ENCODE results near the gene S100A14. TPM values are rescaled to one million over a fixed set of nuclear protein-coding genes. Genes with fewer than 3 reads are reported as not detected.

S100A14 gene
- total RNA-seq, 1 experiment from 2014 or later, result 2.1 TPM

DNA sequence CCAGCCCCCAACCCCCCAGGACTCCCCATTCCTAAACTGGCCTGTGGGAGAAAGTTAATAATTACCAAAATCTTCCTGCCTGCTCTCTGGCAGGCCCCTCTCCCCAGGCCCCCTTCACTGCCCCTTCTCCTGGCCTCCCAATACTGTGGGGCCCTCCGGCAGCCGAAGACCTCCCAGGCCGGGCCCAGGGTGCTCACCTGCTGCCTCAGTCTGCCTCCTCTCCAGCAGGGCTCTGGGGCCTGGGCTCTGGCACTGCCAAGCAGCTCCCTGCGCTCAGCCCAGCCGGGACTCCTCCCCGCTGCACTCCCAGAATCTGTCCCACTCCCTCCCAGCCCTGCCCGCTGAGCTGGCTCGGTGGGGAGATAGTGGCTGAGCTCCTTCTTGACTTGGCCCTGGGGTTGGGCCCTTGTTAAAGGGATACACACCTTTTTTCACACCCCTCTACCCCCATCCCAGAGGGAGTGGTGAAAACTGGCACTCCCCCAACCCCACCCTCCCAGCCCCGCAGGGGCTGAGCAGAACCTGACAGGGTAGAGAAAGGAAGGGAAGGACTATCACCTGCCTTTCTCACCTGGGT is 3.3 kb downstream of the S100A14 start, which contains the start of gene S100A16:
S100A16 (minus strand) TSS at position 383 of the 577 bp plus-strand sequence. CDS start 4,986 bp downstream, outside the sequence.
- Mint-ChIP-seq H3K9me3 (no peaks in the 10 kb centered on the region), H3K27ac (no peak within 1 kb of the TSS), H3K4me1 (peaks cover 62% of the 10 kb centered on the region), H3K4me3 (peak within 1 kb of the TSS; percentile 58), H3K27me3 (ENCODE audit: low read depth) (no peaks in the 10 kb centered on the region; the same call in 1 of the 2 replicates), H3K36me3 (no peaks in the 10 kb centered on the region)
- ChIA-PET CTCF (interaction anchor here (0.5 to 14.4 kb wide), 19 partner anchors 10 to 301 kb away, joined by 3 to 230 read pairs (median 7); partner anchors contain the start of genes CHTOP, S100A1, S100A13 and S100A6), POLR2A (interaction anchor here (0.8 to 1.7 kb wide), 5 partner anchors 14 to 21 kb away, joined by 3 to 8 read pairs (median 5); partner anchors contain the start of genes CHTOP and S100A13)
- ATAC-seq, result peak; percentile 58
- TF ChIP-seq FOXK1 (CRISPR knock-in tag; IDR thresholded peaks at IDR 0.05) (0 out of 2 replicates have a peak, but pooled peaks have one; percentile 25), ZBTB21 (CRISPR knock-in tag; IDR thresholded peaks at IDR 0.05; ENCODE audit: borderline replicate concordance) (0 out of 2 replicates have a peak, but pooled peaks have one; percentile 43), SMAD3 (CRISPR knock-in tag; IDR thresholded peaks at IDR 0.05; ENCODE audit: borderline replicate concordance) (no peak), ESRRA (CRISPR knock-in tag; IDR thresholded peaks at IDR 0.05; ENCODE audit: borderline replicate concordance) (no peak), ZNF263 (CRISPR knock-in tag; IDR thresholded peaks at IDR 0.05; ENCODE audit: low read depth) (peak; percentile 68; the same call in 1 of the 2 replicates)
- peak; percentile 54 for DNase-seq (ENCODE audit: low spot score)

DNA sequence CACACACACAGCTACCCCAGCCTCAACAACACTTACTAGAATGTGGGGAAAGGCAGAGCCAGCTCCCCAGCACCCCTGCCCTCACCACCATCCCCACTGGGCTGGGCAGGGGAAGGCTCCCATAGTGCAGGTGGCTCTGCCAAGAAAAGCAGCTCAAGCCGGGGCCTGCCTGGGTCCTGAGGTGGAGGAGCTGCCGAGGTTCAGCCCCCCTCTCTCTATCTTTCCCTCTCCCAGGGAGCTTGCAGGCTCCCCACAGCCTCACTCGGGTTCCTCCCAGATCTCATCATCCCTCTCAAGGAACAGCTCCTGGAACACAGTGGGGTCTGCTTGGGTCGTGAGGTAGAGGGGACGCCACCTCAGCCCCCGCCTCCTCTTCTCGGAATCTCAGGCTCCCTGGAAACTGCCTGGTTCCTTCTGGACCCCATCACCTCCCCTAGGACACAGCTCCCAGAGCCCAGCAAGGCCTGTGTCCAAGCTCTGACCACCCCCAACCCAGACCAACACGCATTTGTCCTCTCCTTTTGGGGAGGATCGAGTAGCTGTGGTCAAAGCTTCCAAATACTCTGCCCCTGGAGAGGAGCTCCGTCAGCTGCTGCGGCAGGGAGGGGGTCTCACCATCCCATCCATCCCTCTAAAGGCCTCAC is 3.9 kb downstream of the S100A14 start:
- DNase-seq (ENCODE audit: low spot score), result no peak
- Mint-ChIP-seq H3K4me3 (peak overlapping the region; percentile 58), H3K27ac (no peak overlapping the region), H3K4me1 (peaks cover 63% of the 10 kb centered on the region), H3K27me3 (ENCODE audit: low read depth) (no peaks in the 10 kb centered on the region; the same call in 1 of the 2 replicates), H3K9me3 (no peaks in the 10 kb centered on the region), H3K36me3 (no peaks in the 10 kb centered on the region)
- no peak for ATAC-seq
- CTCF ChIA-PET, result interaction anchor here (0.5 to 14.4 kb wide), 20 partner anchors 11 to 302 kb away, joined by 3 to 230 read pairs (median 6); partner anchors contain the start of genes CHTOP, S100A1, S100A13 and S100A6
- POLR2A ChIA-PET, result interaction anchor here (0.5 to 1.7 kb wide), 7 partner anchors 14 to 41 kb away, joined by 3 to 8 read pairs (median 4); partner anchors contain the start of genes CHTOP and S100A13
- TF ChIP-seq FOXJ3 (CRISPR knock-in tag; IDR thresholded peaks at IDR 0.05; ENCODE audit: borderline replicate concordance) (no peak), NFE2L1 (CRISPR knock-in tag; IDR thresholded peaks at IDR 0.05) (no peak), NR1H2 (CRISPR knock-in tag; IDR thresholded peaks at IDR 0.05) (no peak), ZNF138 (CRISPR knock-in tag; conservative IDR thresholded peaks at IDR 0.05) (no peak), GABPB1 (CRISPR knock-in tag; IDR thresholded peaks at IDR 0.05) (no peak), ZNF263 (CRISPR knock-in tag; IDR thresholded peaks at IDR 0.05; ENCODE audit: low read depth) (no peak), CBFB (CRISPR knock-in tag; IDR thresholded peaks at IDR 0.05; ENCODE audit: low read depth) (no peak), ETV6 (CRISPR knock-in tag; IDR thresholded peaks at IDR 0.05) (no peak), NR3C1 (CRISPR knock-in tag; conservative IDR thresholded peaks at IDR 0.05; ENCODE audit: low read depth) (no peak), FOXK1 (CRISPR knock-in tag; IDR thresholded peaks at IDR 0.05) (no peak), TP53 (CRISPR knock-in tag; IDR thresholded peaks at IDR 0.05) (no peak), ZNF317 (CRISPR knock-in tag; IDR thresholded peaks at IDR 0.05; ENCODE audit: borderline replicate concordance, low read depth) (no peak)
- TF ChIP-seq, protein P1, sequence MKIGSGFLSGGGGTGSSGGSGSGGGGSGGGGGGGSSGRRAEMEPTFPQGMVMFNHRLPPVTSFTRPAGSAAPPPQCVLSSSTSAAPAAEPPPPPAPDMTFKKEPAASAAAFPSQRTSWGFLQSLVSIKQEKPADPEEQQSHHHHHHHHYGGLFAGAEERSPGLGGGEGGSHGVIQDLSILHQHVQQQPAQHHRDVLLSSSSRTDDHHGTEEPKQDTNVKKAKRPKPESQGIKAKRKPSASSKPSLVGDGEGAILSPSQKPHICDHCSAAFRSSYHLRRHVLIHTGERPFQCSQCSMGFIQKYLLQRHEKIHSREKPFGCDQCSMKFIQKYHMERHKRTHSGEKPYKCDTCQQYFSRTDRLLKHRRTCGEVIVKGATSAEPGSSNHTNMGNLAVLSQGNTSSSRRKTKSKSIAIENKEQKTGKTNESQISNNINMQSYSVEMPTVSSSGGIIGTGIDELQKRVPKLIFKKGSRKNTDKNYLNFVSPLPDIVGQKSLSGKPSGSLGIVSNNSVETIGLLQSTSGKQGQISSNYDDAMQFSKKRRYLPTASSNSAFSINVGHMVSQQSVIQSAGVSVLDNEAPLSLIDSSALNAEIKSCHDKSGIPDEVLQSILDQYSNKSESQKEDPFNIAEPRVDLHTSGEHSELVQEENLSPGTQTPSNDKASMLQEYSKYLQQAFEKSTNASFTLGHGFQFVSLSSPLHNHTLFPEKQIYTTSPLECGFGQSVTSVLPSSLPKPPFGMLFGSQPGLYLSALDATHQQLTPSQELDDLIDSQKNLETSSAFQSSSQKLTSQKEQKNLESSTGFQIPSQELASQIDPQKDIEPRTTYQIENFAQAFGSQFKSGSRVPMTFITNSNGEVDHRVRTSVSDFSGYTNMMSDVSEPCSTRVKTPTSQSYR (CRISPR knock-in tag; IDR thresholded peaks at IDR 0.05), result no peak
- TF ChIP-seq, protein P2, sequence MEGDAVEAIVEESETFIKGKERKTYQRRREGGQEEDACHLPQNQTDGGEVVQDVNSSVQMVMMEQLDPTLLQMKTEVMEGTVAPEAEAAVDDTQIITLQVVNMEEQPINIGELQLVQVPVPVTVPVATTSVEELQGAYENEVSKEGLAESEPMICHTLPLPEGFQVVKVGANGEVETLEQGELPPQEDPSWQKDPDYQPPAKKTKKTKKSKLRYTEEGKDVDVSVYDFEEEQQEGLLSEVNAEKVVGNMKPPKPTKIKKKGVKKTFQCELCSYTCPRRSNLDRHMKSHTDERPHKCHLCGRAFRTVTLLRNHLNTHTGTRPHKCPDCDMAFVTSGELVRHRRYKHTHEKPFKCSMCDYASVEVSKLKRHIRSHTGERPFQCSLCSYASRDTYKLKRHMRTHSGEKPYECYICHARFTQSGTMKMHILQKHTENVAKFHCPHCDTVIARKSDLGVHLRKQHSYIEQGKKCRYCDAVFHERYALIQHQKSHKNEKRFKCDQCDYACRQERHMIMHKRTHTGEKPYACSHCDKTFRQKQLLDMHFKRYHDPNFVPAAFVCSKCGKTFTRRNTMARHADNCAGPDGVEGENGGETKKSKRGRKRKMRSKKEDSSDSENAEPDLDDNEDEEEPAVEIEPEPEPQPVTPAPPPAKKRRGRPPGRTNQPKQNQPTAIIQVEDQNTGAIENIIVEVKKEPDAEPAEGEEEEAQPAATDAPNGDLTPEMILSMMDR (IDR thresholded peaks at IDR 0.05), result no peak
- TF ChIP-seq, protein P3, sequence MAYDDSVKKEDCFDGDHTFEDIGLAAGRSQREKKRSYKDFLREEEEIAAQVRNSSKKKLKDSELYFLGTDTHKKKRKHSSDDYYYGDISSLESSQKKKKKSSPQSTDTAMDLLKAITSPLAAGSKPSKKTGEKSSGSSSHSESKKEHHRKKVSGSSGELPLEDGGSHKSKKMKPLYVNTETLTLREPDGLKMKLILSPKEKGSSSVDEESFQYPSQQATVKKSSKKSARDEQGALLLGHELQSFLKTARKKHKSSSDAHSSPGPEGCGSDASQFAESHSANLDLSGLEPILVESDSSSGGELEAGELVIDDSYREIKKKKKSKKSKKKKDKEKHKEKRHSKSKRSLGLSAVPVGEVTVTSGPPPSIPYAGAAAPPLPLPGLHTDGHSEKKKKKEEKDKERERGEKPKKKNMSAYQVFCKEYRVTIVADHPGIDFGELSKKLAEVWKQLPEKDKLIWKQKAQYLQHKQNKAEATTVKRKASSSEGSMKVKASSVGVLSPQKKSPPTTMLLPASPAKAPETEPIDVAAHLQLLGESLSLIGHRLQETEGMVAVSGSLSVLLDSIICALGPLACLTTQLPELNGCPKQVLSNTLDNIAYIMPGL (CRISPR knock-in tag; IDR thresholded peaks at IDR 0.05), result no peak
- TF ChIP-seq, protein P4, sequence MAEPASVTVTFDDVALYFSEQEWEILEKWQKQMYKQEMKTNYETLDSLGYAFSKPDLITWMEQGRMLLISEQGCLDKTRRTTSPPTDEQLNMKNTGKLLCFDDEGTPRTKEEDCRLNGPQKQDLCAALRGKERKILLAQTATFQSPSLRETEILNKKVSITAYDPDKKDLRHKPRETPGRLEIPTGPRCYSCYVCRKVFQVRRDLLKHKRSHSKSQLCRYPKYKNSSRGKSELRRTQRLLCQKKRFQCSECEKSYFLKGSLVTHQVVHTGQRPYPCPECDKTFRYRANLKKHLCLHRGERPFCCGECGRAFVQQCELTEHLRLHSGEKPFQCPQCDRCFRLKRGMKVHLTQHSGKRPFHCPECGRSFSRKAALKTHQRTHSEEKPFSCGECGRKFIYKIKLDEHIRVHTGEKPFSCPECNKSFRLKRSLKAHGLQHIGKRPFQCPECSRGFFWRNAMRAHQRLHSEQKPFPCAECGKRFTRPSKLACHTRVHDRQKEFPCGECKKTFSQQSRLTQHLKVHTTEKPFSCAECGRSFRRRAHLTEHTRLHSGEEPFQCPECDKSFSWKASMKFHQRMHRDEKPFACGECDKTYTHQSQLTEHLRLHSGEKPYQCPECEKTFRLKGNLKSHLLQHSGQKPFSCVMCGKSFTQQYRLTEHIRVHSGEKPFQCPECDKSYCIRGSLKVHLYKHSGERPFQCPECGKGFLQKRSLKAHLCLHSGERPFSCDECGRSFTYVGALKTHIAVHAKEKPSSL (CRISPR knock-in tag; conservative IDR thresholded peaks at IDR 0.05), result no peak
- TF ChIP-seq, protein P5, sequence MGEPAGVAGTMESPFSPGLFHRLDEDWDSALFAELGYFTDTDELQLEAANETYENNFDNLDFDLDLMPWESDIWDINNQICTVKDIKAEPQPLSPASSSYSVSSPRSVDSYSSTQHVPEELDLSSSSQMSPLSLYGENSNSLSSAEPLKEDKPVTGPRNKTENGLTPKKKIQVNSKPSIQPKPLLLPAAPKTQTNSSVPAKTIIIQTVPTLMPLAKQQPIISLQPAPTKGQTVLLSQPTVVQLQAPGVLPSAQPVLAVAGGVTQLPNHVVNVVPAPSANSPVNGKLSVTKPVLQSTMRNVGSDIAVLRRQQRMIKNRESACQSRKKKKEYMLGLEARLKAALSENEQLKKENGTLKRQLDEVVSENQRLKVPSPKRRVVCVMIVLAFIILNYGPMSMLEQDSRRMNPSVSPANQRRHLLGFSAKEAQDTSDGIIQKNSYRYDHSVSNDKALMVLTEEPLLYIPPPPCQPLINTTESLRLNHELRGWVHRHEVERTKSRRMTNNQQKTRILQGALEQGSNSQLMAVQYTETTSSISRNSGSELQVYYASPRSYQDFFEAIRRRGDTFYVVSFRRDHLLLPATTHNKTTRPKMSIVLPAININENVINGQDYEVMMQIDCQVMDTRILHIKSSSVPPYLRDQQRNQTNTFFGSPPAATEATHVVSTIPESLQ (CRISPR knock-in tag; IDR thresholded peaks at IDR 0.05), result no peak
- TF ChIP-seq, protein P6, sequence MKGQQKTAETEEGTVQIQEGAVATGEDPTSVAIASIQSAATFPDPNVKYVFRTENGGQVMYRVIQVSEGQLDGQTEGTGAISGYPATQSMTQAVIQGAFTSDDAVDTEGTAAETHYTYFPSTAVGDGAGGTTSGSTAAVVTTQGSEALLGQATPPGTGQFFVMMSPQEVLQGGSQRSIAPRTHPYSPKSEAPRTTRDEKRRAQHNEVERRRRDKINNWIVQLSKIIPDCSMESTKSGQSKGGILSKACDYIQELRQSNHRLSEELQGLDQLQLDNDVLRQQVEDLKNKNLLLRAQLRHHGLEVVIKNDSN (CRISPR knock-in tag; IDR thresholded peaks at IDR 0.05), result no peak

Measured in WTC11 (cell line).